ENCODE results near the gene C10orf95.

Gene C10orf95

DNA sequence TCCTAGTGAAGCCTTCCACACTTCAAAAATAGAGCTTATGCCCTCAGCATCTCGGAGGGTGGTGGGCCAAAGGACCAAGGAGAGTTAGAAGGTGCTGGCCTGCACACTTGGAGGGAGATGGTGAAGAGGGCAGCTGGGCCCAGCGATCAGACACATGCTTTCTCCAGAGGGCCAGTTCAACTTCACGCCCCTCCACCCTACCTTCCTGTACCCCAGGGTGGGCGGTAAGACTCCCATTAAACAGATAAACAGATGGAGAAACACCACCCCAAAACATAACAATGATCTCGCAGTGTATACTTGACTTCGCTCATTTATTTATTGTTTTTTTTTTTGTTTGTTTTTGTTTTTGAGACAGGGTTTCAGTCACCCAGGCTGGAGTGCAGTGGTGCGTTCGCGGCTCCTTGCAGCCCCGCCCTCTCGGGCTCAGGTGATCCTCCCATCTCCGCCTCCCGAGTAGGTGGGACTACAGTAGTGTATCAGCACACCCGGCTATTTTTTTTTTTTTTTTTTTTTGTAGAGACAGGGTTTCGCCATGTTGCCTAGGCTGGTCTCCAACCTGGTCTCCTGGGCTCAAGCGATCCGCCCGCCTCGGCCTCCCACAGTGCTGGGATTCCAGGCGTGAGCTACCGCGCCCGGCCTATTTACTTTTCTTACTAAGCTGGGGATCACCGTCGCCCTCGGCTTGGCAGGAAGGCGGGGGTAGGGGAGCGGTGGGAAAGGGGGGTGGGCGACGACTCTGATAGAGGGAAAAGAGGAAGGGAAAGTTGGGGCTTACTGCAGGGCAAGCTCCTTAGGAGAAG is 1.8 kb downstream of the C10orf95 start:
- in situ Hi-C loops (cut with MboI; ENCODE audit: low pct_unique_long_range_greater_than_20kb, low sequenced_read_pairs), result no loop called here
- peak; percentile 82 for DNase-seq

DNA sequence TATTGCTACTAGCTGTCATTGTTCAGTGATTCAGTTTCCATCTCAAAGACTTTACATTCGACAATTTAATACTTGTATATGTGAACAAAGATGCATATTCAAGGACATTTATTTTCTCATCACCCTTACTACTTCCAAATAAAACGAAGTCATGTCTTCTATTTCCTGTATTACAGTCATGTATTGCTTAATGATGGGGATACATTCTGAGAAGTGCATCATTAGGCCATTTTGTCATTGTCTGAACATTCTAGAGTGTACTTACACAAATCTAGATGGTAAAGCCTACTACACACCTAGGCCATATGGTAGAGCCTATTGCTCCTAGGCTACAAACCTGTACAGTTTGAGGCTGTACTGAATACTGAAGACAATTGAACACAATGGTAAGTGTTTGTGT is 6.5 kb downstream of the C10orf95 start:
- in situ Hi-C loops (cut with MboI; ENCODE audit: low pct_unique_long_range_greater_than_20kb, low sequenced_read_pairs), result no loop called here
- no peak for DNase-seq

DNA sequence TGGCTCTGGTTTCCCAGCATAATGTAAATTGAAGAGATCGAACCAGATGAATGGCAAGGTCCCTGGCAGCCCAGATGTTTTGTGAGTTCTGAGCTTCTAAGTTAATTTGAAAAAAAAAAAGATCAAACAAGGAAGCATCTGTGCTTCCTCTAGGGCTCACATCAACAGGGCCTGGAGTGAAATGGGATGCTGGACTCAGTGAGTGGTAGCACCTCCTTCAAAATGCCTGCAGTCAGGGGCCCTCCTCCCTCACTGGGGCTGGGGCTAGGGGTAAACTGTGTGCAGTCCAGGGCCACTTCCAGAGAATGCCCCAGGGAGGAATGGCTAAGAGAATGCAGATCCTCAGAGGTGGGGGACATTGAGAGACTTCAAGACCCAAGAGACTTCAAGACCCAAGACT is 13.0 kb downstream of the C10orf95 start:
- DNase-seq, result peak; percentile 24
- in situ Hi-C loops (cut with MboI; ENCODE audit: low pct_unique_long_range_greater_than_20kb, low sequenced_read_pairs), result no loop called here

DNA sequence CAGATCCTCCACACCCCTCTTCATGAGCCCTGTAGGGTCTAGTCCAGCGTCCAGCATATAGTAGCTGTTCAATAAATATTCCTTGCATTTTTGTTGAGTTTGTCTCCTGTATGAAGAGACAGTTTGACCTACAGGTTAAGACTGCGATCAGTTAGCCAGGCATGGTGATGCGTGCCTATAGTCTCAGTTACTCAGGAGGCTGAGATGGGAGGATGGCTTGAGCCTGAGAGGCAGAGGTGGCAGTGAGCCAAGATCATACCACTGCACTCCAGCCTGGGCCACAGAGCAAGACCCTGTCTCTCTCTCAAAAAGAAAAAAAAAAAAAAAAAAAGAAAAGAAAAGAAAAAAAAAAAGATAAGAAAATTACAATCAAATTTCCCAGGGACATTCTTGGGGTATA is 13.8 kb downstream of the C10orf95 start:
- in situ Hi-C loops (cut with MboI; ENCODE audit: low pct_unique_long_range_greater_than_20kb, low sequenced_read_pairs), result no loop called here

DNA sequence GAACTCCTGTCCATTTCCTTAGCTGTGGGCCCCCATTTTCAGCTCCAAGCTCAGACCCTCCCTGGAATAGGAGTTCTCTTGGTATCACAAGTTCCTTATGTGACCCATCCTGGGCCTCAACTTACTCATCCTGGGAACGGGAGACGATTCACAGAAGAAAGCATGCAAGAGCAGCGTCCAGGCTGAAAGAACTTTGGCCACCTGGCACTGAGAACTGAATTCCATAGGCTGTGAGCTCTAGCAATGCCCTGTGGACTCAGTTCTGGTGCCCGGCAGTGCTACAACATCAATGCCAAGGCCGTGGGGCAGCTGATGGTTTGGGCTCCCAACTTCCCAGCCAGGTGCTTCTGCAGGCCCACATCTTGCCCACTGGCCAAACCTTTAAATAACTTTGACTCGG is 15.0 kb downstream of the C10orf95 start:
- DNase-seq, result no peak
- in situ Hi-C loops (cut with MboI; ENCODE audit: low pct_unique_long_range_greater_than_20kb, low sequenced_read_pairs), result no loop called here

More for the DNA sequence above, 13.8 kb downstream of the C10orf95 start:
- no peak for DNase-seq

DNA sequence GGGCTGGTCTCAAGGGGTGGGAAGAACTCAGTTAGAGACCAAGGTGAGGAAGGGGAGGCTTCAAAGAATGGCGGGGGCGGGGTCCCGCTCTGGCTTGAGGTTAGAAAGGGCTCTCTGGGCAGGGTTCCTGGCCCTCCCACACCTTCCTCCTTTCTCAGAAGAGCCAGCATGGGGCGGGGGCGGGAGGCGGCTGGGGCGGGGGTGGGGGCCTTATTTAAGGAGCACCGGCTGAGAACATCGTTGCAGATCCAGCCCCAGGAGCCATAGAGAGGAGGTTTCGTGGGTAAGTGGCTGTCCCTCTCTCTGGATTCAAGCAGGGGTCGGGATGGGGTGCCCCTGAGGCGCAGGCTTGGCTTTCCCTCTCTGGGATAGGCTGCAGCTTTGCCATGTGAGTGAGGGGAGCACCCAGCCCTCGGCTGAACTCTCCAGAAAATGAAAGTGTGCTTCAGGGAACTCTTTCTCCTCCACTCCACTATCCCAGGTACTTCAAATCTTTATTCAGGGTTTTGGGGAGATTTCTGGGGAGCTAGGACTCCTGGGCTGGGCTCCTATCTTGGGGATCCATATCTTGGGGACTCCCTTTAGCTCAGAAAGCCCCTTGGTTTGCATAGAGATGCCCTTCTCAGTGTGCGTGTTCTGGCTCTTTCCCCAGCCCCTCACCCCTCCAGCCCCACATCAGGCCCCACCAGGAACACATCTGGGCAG is 15.7 kb downstream of the C10orf95 start:
- in situ Hi-C loops (cut with MboI; ENCODE audit: low pct_unique_long_range_greater_than_20kb, low sequenced_read_pairs), result no loop called here
- peak; percentile 92 for DNase-seq

DNA sequence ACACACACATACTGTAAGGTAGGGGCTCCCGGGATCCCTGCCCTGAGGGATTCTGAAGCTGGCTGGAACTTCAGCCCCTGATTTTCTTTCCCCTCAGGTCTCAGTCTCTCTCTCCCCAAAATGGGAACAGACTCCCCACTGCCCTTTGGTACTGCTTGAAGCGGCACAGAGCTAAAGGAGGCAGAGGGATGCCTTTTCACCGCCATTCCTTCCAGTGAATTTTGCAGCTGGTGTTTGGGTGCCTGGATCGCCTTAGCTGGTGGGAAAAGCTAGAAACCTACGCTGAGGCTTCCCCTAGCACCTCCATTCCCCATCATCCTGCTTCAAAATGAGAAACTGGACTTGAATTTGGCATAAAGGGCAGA is 16.2 kb downstream of the C10orf95 start:
- DNase-seq, result no peak
- in situ Hi-C loops (cut with MboI; ENCODE audit: low pct_unique_long_range_greater_than_20kb, low sequenced_read_pairs), result no loop called here

DNA sequence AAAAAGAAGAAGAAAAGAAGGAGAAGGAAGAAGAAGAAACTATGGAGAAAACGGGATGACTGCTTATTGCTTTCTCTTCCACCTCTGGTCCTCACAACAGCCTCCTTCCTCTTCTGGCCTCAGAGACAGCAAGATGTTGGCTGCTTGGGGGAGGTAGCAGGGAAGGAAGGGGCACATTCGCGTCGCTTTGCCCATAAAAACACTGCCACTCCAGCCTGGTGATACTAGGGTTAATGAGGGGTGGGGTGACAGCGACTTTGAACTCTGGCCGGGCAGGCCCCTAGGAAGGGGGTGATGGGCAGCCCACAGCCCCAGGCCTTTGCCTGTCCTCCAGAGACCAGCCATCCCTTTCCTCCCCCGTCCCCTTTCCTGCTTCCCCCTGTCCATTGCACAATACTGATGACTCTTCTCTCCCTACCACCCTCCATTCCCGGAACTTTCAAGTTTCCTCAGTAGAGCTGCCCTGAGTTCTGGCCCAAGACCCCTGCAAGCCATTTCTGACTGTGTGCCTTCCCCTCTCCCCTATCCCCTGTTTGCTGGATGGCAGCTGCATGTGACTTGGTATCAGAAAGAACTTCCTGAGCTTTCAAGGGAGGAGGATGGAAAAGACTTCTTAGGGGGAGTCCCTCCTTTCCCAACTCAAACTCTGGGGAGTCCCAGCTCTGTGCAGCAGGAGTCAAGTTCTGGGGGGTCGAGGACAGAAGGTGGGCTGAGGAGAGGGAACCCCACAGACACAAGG is 16.8 kb downstream of the C10orf95 start:
- in situ Hi-C loops (cut with MboI; ENCODE audit: low pct_unique_long_range_greater_than_20kb, low sequenced_read_pairs), result no loop called here
- peak; percentile 70 for DNase-seq

DNA sequence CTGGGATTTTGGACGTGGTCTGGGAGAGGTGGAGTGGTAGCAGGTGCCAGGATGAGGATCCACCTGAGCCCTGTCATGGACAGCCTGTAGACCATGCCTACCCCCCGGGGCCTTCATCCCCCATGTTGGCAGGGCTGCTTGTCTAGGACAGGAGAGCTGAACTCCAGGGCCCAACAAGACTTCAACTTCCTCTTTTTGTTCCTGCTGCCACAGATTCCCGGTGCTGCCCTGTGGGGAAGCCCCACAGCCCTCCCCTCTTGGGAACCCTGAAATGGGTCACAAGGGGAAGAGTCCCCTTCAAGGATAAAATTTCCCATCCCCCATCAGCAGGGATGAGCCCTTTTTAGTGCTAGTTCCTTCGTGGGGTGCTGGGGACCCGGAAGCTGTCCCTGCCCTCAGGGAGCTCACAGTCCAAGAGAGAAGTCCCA is 17.7 kb downstream of the C10orf95 start:
- in situ Hi-C loops (cut with MboI; ENCODE audit: low pct_unique_long_range_greater_than_20kb, low sequenced_read_pairs), result no loop called here
- DNase-seq, result peak; percentile 75

DNA sequence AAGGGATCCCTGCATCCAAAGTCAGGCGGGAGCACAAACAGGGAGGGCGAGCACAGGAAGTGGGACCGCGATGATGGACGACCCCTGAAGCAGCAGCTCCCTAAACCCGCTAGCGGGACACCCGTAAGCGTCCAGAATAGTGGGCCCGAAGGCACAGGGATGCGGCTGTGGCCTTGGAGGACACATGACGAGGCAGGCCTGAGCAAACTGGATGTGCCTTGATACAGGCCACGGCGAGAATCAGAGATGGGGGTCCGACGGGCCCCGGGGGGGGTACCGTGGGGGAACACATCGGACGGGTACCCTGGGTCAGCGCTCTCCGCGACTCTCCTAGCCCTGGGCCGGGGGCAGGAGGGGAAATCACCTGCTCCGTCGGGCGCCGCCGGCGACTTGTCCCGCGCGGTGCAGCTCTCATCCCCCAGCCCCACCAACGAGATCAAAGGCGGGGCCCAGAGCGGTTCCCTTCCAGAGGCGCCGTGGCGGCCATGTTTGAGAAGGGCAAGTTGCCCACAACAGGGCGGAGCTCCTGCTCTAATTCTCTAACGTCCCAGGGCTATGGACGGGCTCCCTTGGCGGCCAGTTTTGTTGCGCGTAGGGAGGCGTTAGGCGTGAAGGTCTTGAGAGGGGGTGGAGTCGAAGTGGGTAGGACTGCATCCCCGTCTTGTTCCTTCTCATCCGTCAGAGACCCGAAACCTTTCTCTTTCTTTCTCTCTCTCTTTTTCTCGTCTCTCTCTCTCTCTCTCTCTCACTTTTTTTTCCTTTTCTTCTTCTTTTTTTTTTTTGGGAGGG is 19.0 kb downstream of the C10orf95 start, which contains the start of gene CUEDC2:
Gene CUEDC2, minus strand, starts transcription at position 413 of the 789 bp plus-strand sequence. CDS start 7,386 bp downstream, outside the sequence.
- DNase-seq, result peak; percentile 99
- in situ Hi-C loops (cut with MboI; ENCODE audit: low pct_unique_long_range_greater_than_20kb, low sequenced_read_pairs), result no loop called here

DNA sequence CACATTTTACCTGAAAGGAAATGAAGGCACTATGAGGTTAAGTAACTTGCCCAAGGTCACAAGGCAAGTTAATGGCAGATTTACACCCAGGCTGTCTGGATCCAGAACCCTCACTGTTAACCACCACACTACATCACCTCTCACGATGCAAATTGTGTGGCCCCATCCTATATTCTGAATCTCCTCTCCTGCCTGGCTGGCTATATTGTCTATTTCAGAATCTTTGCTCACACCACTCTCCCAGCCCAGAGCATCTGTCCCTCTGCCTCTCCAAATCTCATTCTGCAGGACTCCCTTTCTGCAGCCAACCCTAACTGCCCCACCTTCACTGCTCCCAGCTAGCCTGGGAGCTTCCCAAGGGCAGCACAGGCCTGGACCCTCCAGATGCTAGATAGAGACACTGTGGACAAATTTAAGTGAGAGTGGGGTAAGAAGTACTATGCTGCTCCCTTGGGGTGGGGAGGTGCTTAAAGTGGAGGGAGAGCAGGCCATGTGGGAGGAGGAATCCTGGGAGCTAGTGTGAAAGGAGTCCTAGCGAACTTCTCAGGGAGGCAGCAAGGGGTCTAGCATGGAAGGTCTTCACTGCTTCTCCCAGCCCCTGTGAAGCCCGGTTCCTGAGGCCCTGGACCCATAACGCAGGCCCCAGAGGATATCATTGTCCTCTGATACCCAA is 19.8 kb downstream of the C10orf95 start:
- in situ Hi-C loops (cut with MboI; ENCODE audit: low pct_unique_long_range_greater_than_20kb, low sequenced_read_pairs), result no loop called here
- peak; percentile 40 for DNase-seq

DNA sequence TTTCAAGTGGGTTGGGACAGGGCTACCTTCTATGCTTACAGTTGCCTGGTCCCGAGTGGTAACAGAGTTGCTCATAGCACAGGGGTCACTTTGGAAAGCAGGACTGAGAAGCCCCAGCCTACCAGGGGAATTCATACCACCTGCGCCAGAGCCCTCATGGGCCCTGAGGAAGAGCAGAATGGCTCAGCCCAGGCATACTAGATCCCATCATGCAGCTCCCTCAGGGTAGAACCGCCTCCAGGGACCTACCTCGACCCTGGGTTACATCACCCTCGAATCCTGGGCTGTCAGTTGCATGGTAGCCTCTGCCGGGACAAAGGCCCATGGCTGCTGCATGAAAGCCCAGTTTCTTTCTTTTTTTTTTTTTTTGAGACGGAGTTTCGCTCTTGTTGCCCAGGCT is 21.9 kb downstream of the C10orf95 start:
- no peak for DNase-seq
- in situ Hi-C loops (cut with MboI; ENCODE audit: low pct_unique_long_range_greater_than_20kb, low sequenced_read_pairs), result no loop called here

DNA sequence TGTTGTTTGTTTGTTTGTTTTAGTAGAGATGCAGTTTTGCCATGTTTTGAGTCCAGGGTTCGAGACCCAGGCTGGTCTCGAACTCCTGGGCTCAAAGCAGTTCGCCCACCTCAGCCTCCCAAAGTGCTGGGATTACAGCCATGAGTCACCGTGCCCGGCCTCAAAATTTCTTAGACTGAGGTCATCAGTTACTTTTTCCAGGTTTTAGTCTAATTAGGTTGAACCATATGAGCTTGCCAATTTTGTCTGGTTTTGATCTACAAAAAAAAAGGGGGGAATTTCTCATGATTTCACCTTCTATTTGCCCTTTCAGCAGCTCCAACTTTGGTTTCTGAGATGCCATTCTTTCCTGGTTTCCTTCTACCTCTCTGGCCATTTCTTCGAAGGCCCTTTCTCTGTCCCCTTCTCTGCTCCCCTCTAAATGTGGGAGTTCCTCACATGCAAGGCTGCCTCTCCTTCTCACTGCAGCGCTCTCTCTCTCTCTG is 24.5 kb downstream of the C10orf95 start:
- in situ Hi-C loops (cut with MboI; ENCODE audit: low pct_unique_long_range_greater_than_20kb, low sequenced_read_pairs), result no loop called here
- DNase-seq, result no peak

DNA sequence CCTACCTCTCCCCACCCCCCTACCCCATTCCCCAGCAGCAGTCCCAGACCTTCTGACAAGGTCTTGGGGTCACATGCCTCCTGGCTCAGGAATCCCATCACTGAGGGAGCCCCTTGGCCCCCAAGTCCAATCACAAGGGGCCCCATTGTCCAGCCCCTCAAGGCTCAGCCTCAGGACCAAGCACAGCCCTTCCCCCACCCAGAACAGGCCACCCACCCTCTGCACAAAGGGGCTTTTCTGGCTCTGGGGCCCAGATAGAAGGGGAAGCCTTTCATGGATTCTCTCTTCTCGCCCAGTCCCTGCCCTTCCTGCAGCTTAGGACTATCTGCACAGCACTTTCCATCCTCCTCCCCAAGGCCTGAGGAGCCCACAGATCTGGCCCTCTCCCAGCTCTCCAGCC is 25.9 kb downstream of the C10orf95 start:
- in situ Hi-C loops (cut with MboI; ENCODE audit: low pct_unique_long_range_greater_than_20kb, low sequenced_read_pairs), result no loop called here
- DNase-seq, result no peak

DNA sequence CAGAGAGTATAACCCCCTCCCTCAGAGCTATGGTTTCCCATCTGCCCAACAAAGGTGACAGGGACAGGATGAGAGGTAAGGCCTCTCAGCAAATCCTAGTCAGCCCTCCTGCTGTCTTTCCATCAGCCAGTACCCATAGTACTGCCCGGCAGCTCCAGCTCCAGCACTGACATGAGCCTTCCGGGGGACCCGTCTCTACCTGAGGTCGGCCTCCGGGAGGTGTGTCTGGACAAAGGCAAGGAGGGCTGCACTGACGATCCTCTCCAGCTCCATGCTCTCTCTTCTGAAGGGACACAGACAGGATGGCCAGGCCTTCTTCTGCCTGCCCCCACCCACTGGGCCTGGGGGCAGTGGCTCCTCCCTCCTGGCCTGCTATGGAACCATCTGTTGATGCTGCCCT is 26.4 kb downstream of the C10orf95 start:
- no peak for DNase-seq
- in situ Hi-C loops (cut with MboI; ENCODE audit: low pct_unique_long_range_greater_than_20kb, low sequenced_read_pairs), result no loop called here

DNA sequence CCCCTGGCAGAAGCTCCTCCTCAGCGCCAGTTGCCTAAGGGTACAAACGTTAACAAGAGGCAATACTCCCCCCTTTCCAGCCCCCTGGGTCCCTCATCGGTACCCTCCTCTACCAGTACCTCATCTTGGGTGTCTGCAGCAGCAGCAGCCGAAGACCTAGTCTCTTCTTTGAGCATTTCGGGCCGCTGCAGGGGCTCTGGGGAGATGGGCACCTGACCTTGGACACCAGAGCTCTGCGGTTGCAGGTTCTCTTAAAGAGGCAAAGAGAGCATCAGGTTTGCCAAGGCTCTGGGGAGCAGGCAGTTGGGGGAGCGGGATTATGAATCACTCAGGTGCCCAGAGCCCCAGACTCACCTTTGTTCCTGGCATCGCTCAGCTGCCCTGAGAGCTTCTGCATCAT is 27.2 kb downstream of the C10orf95 start:
- in situ Hi-C loops (cut with MboI; ENCODE audit: low pct_unique_long_range_greater_than_20kb, low sequenced_read_pairs), result no loop called here

DNA sequence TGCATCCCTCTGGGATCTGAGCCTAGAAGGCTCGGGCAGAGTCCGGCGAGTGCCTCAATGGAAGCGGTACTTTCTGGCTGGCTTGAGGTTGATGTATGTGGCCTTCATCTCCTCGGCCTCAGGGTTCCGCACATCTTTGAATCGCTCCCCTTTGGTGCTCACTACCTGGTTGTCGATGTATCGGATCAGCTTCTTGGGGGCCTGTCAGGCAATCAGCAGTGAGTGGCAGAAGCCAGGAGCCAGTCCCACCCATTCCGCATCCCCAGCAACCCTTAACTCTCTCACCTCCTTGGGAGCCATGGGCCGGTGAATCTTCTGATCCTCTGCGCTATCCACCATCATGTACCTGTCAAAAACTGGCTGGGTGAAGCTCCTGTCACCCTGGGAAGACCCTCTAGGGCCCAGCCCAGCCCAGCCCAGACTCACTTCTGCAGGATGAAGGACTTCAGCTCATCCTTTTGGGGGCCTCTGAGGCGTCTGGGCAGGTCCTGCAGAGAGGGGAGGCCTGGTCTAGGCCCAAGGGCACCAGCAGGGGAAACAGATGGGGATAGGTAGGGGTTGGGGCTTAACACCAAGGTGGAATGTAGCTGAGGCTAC is 27.9 kb downstream of the C10orf95 start:
- no peak for DNase-seq
- in situ Hi-C loops (cut with MboI; ENCODE audit: low pct_unique_long_range_greater_than_20kb, low sequenced_read_pairs), result no loop called here

More for the DNA sequence above, 27.2 kb downstream of the C10orf95 start:
- no peak for DNase-seq

DNA sequence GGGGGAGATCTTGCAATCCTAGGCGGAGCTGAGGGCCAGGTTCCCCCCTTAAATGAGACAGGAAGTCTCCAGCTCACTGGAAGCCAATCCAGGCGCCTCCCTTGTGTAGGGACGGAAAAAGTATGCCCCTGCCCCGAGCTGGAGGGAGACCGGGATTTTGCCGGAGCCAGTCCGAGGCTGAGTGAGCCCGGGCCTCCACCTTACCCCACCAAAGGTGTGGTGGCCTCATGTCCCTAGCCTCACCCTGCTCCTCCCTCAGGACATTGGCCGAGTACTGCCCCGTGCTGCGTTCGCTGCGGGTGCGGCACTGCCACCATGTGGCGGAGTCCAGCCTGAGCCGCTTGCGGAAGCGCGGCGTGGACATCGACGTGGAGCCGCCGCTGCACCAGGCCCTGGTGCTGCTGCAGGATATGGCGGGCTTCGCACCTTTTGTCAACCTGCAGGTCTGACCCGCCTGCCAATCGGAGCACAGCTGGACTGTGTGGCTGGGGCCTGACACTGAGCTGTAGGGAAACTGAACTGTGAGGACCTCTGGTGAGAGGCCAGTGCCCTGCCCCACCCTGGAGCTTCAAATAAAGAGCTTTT is 28.7 kb downstream of the C10orf95 start:
- peak; percentile 75 for DNase-seq
- in situ Hi-C loops (cut with MboI; ENCODE audit: low pct_unique_long_range_greater_than_20kb, low sequenced_read_pairs), result no loop called here
